ENCODE data around the gene MLEC.

DNA sequence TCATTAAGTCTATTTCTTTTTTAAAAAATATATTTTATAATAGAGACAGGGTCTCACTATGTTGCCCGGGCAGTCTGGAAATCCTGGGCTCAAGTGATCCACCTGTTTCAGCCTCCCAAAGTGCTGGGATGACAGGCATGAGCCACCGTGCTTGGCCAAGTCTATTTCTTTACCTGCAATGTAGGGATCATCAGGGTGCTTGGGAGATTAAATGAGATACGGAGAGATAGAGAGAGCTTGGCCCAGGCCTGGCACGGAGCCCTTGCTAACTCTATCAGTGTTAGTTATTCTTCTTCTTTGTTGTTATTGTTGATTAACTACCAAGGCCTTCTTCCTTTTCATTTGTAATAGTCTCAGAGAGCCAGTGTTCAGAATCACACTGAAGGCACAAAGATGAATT is 43.4 kb upstream of the MLEC start:
- TF ChIP-seq ZNF263 (CRISPR knock-in tag; IDR thresholded peaks at IDR 0.05) (no peak), ZNF510 (CRISPR knock-in tag; IDR thresholded peaks at IDR 0.05; ENCODE audit: low read depth) (no peak), MAF1 (CRISPR knock-in tag; IDR thresholded peaks at IDR 0.05; ENCODE audit: borderline replicate concordance) (no peak), MTA1 (CRISPR knock-in tag; IDR thresholded peaks at IDR 0.05; ENCODE audit: borderline replicate concordance) (no peak), ATF1 (CRISPR knock-in tag; IDR thresholded peaks at IDR 0.05) (no peak), CHD2 (IDR thresholded peaks at IDR 0.05; ENCODE audit: low read depth, low read length) (no peak), EP300 (IDR thresholded peaks at IDR 0.05; ENCODE audit: low read depth in 2 of 2, low read length in 2 of 2) (no peak), EP300 (CRISPR knock-in tag; IDR thresholded peaks at IDR 0.05; ENCODE audit: borderline replicate concordance) (no peak), NONO (IDR thresholded peaks at IDR 0.05) (no peak), NONO (CRISPR knock-in tag; conservative IDR thresholded peaks at IDR 0.05) (no peak), NFE2L1 (CRISPR knock-in tag; IDR thresholded peaks at IDR 0.05; ENCODE audit: borderline replicate concordance) (no peak), HDAC2 (CRISPR knock-in tag; IDR thresholded peaks at IDR 0.05) (no peak), ZNF629 (CRISPR knock-in tag; conservative IDR thresholded peaks at IDR 0.05) (no peak)
- TF ChIP-seq, protein P1, sequence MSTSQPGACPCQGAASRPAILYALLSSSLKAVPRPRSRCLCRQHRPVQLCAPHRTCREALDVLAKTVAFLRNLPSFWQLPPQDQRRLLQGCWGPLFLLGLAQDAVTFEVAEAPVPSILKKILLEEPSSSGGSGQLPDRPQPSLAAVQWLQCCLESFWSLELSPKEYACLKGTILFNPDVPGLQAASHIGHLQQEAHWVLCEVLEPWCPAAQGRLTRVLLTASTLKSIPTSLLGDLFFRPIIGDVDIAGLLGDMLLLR (CRISPR knock-in tag; IDR thresholded peaks at IDR 0.05) = no peak
- TF ChIP-seq, protein P2, sequence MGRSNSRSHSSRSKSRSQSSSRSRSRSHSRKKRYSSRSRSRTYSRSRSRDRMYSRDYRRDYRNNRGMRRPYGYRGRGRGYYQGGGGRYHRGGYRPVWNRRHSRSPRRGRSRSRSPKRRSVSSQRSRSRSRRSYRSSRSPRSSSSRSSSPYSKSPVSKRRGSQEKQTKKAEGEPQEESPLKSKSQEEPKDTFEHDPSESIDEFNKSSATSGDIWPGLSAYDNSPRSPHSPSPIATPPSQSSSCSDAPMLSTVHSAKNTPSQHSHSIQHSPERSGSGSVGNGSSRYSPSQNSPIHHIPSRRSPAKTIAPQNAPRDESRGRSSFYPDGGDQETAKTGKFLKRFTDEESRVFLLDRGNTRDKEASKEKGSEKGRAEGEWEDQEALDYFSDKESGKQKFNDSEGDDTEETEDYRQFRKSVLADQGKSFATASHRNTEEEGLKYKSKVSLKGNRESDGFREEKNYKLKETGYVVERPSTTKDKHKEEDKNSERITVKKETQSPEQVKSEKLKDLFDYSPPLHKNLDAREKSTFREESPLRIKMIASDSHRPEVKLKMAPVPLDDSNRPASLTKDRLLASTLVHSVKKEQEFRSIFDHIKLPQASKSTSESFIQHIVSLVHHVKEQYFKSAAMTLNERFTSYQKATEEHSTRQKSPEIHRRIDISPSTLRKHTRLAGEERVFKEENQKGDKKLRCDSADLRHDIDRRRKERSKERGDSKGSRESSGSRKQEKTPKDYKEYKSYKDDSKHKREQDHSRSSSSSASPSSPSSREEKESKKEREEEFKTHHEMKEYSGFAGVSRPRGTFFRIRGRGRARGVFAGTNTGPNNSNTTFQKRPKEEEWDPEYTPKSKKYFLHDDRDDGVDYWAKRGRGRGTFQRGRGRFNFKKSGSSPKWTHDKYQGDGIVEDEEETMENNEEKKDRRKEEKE (IDR thresholded peaks at IDR 0.05) = no peak
- TF ChIP-seq, protein P3, sequence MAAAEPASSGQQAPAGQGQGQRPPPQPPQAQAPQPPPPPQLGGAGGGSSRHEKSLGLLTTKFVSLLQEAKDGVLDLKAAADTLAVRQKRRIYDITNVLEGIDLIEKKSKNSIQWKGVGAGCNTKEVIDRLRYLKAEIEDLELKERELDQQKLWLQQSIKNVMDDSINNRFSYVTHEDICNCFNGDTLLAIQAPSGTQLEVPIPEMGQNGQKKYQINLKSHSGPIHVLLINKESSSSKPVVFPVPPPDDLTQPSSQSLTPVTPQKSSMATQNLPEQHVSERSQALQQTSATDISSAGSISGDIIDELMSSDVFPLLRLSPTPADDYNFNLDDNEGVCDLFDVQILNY (CRISPR knock-in tag; conservative IDR thresholded peaks at IDR 0.05) = no peak
